SK-N-SH (cell line): ENCODE measurements around the gene NRG3.

Experiments
- CTCF ChIP-seq: fragments of 200-600 bp; sonication (generic); IDR thresholded peaks from 2 replicates; pipeline ENCODE4 v1.6.1; 2017; ENCODE audit warnings: antibody characterized with exemption, mild to moderate bottlenecking, moderate library complexity
- EZH2phosphoT487 ChIP-seq: fragments of 200-600 bp; sonication (generic); IDR thresholded peaks from 2 replicates; pipeline ENCODE4 v1.6.1; 2017; ENCODE audit warnings: low read depth, mixed run types, mild to moderate bottlenecking, antibody characterized with exemption, moderate library complexity, borderline replicate concordance

- TF ChIP-seq CTCF (no peak), EZH2phosphoT487 (no peak)
Measured at GRCh38 chr10:81909453-81909852, 34.5 kb downstream of the NRG3 start.
